Endothelial cell of umbilical vein (primary cell): ENCODE data around the gene KCNQ1OT1.

ENCODE experiments used
- EZH2 ChIP-seq: IDR thresholded peaks from 2 replicates; pipeline ENCODE4 v1.6.1; 2012; ENCODE audit warnings: borderline replicate concordance, low read depth, mild to moderate bottlenecking, moderate library complexity, low read length, inconsistent platforms; ENCODE audit not compliant: severe bottlenecking
- FOS ChIP-seq: IDR thresholded peaks from 2 replicates; pipeline ENCODE4 v1.6.1; 2011; ENCODE audit warnings: mild to moderate bottlenecking, low read length, moderate library complexity, borderline replicate concordance; ENCODE audit not compliant: insufficient read depth
- GATA2 ChIP-seq: IDR thresholded peaks from 2 replicates; pipeline ENCODE4 v1.7.0; 2011; ENCODE audit warnings: low read depth, mild to moderate bottlenecking, moderate library complexity, mixed read lengths, low read length; ENCODE audit not compliant: insufficient read length, insufficient read depth
- JUN ChIP-seq: IDR thresholded peaks from 2 replicates; pipeline ENCODE4 v1.6.1; 2011; ENCODE audit warnings: borderline replicate concordance, low read depth; ENCODE audit not compliant: insufficient read length, insufficient read depth
- POLR2A ChIP-seq: IDR thresholded peaks from 2 replicates; pipeline ENCODE4 v1.6.1; 2012; ENCODE audit warnings: low read depth, mild to moderate bottlenecking, control low read depth, low read length
- POLR2AphosphoS5 ChIP-seq: IDR thresholded peaks from 2 replicates; pipeline ENCODE4 v1.6.1; 2012; ENCODE audit warnings: low read depth, mild to moderate bottlenecking, control low read depth, low read length, moderate library complexity; ENCODE audit not compliant: insufficient read depth
- TF ChIP-seq, protein P1 (sequence below), 2 donors: IDR thresholded peaks; 1 replicate in 1 of 2; 2 replicates in 1 of 2; pipeline ENCODE4 v1.5.1; 2011; ENCODE audit warnings: low read length in 2 of 2, mild to moderate bottlenecking in 2 of 2, moderate library complexity in 2 of 2, control low read depth in 1 of 2, inconsistent platforms in 1 of 2, low read depth in 1 of 2; ENCODE audit not compliant: insufficient read depth in 1 of 2; ENCODE audit errors: extremely low read depth in 1 of 2
- TF ChIP-seq, protein P2 (sequence below): IDR thresholded peaks from 2 replicates; pipeline ENCODE4 v1.6.1; 2011; ENCODE audit not compliant: insufficient read depth, insufficient read length

- TF ChIP-seq, protein P1, sequence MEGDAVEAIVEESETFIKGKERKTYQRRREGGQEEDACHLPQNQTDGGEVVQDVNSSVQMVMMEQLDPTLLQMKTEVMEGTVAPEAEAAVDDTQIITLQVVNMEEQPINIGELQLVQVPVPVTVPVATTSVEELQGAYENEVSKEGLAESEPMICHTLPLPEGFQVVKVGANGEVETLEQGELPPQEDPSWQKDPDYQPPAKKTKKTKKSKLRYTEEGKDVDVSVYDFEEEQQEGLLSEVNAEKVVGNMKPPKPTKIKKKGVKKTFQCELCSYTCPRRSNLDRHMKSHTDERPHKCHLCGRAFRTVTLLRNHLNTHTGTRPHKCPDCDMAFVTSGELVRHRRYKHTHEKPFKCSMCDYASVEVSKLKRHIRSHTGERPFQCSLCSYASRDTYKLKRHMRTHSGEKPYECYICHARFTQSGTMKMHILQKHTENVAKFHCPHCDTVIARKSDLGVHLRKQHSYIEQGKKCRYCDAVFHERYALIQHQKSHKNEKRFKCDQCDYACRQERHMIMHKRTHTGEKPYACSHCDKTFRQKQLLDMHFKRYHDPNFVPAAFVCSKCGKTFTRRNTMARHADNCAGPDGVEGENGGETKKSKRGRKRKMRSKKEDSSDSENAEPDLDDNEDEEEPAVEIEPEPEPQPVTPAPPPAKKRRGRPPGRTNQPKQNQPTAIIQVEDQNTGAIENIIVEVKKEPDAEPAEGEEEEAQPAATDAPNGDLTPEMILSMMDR (IDR thresholded peaks at IDR 0.05; ENCODE audit: extremely low read depth in 1 of 2, insufficient read depth in 1 of 2, low read depth in 1 of 2, low read length in 2 of 2), result no peak
- TF ChIP-seq EZH2 (no peak), POLR2A (no peak), JUN (no peak), FOS (no peak), GATA2 (no peak), POLR2AphosphoS5 (no peak)
- TF ChIP-seq, protein P2, sequence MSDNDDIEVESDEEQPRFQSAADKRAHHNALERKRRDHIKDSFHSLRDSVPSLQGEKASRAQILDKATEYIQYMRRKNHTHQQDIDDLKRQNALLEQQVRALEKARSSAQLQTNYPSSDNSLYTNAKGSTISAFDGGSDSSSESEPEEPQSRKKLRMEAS, result no peak
Observed at GRCh38 chr11:2576111-2576510, 123.7 kb downstream of the KCNQ1OT1 start.
